ENCODE data around the gene PABPC5. TPM values are rescaled to one million over a fixed set of nuclear protein-coding genes. Genes with fewer than 3 reads are reported as not detected.

Gene PABPC5
- total RNA-seq, 1 experiment from 2014 or later, result 3.0 TPM

DNA sequence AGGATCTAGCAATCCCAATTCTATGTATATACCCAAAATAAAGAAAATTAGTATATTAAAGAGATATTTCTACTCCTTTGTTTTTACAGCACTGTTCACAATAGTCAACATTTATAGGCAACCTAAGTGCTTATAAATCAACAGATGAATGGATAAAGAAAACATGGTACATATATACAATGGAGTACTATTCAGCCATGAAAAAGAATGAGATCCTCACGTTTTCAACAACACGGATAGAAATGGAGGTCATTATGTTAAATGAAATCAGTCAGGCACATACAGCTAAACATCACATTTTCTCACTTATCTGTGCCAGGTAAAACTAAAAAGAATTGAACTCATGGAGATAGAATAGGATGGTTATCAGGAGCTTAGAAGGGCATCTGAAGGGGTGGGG, 45.6 kb upstream of the PABPC5 start:
- no CpG with 5 or more reads among the region's 2 CpGs for WGBS (ENCODE audit: extremely low coverage, insufficient read length, low lambda C conversion rate)
- H2BK5ac ChIP-seq (ENCODE audit: insufficient read length, low read length), result no peak overlapping the region
- no peak overlapping the region for H4K5ac ChIP-seq (ENCODE audit: insufficient read length, low read depth, low read length)
- H3K27me3 ChIP-seq (ENCODE audit: insufficient read depth, low read length), result no peaks in the 10 kb centered on the region
- H2AFZ ChIP-seq (ENCODE audit: low read length), result no peak overlapping the region
- H4K91ac ChIP-seq (ENCODE audit: insufficient read length, low read depth, low read length), result no peak overlapping the region
- Mint-ChIP-seq H3K36me3 (ENCODE audit: insufficient read depth in 1 of 3, low read depth in 3 of 3) (peaks cover under 1 to 9% (median 3%) of the 10 kb centered on the region in 3 experiments; a peak in 4 of 7 replicates), H3K4me3 (no peak overlapping the region), H3K27ac (no peak overlapping the region), H3K4me1 (no peaks in the 10 kb centered on the region), H3K27me3 (ENCODE audit: low read depth) (no peaks in the 10 kb centered on the region), H3K9me3 (peaks cover 5 to 9% of the 10 kb centered on the region in 2 experiments)
- H3K79me2 ChIP-seq (ENCODE audit: insufficient read depth, low read length), result no peaks in the 10 kb centered on the region
- no peaks in the 10 kb centered on the region for H3K4me1 ChIP-seq (ENCODE audit: insufficient read depth, low read length)
- H4K8ac ChIP-seq (replicated peaks; ENCODE audit: insufficient read length, low read depth, low read length), result no peak overlapping the region
- H2BK15ac ChIP-seq (ENCODE audit: low read depth, low read length), result no peak overlapping the region
- H3K27ac ChIP-seq (ENCODE audit: insufficient read length, low read depth, low read length), result no peak overlapping the region
- no peak overlapping the region for H2AK5ac ChIP-seq (ENCODE audit: insufficient read length, low read length)
- no peak for DNase-seq
- H4K20me1 ChIP-seq (ENCODE audit: control insufficient read depth, insufficient read depth, insufficient read length), result no peaks in the 10 kb centered on the region
- no peak overlapping the region for H2BK12ac ChIP-seq (ENCODE audit: insufficient read length, low read depth, low read length)
- no peak overlapping the region for H2BK20ac ChIP-seq (ENCODE audit: low read depth, low read length, poor library complexity, severe bottlenecking)
- TF ChIP-seq, protein P1, sequence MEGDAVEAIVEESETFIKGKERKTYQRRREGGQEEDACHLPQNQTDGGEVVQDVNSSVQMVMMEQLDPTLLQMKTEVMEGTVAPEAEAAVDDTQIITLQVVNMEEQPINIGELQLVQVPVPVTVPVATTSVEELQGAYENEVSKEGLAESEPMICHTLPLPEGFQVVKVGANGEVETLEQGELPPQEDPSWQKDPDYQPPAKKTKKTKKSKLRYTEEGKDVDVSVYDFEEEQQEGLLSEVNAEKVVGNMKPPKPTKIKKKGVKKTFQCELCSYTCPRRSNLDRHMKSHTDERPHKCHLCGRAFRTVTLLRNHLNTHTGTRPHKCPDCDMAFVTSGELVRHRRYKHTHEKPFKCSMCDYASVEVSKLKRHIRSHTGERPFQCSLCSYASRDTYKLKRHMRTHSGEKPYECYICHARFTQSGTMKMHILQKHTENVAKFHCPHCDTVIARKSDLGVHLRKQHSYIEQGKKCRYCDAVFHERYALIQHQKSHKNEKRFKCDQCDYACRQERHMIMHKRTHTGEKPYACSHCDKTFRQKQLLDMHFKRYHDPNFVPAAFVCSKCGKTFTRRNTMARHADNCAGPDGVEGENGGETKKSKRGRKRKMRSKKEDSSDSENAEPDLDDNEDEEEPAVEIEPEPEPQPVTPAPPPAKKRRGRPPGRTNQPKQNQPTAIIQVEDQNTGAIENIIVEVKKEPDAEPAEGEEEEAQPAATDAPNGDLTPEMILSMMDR (conservative IDR thresholded peaks at IDR 0.05), result no peak
- H3K18ac ChIP-seq (ENCODE audit: insufficient read length, low read depth, low read length), result no peak overlapping the region
- no peak overlapping the region for H3K56ac ChIP-seq (ENCODE audit: insufficient read length, low read depth, low read length)
- H3K4me2 ChIP-seq (ENCODE audit: insufficient read depth, insufficient read length, low read length), result no peak overlapping the region
- H3T11ph ChIP-seq (ENCODE audit: low read length), result no peak overlapping the region
- H3K14ac ChIP-seq (ENCODE audit: insufficient read depth, low read length), result no peak overlapping the region
- no peaks in the 10 kb centered on the region for H3K23me2 ChIP-seq (ENCODE audit: insufficient read length, low read depth, low read length, poor library complexity, severe bottlenecking)
- no peaks in the 10 kb centered on the region for H3K9me3 ChIP-seq (ENCODE audit: control insufficient read depth, low read depth, low read length)
- H3K79me1 ChIP-seq (ENCODE audit: insufficient read depth, low read depth, low read length, poor library complexity, severe bottlenecking), result no peaks in the 10 kb centered on the region
- no peak overlapping the region for H3K4ac ChIP-seq (ENCODE audit: low read depth, low read length)
- no peak overlapping the region for H2BK120ac ChIP-seq (ENCODE audit: low read depth, low read length, poor library complexity, severe bottlenecking)
- no peak overlapping the region for H3K9ac ChIP-seq (ENCODE audit: extremely low read depth, insufficient read length, low read length)
- no peak overlapping the region for H3K23ac ChIP-seq (ENCODE audit: insufficient read length, low read depth, low read length)

Data from H9 (cell line).